HG03196 (cell line): ENCODE measurements around the gene RAB40A.
A peak's percentile ranks its signal among the peaks of the same experiment; 100 is the strongest.
"Not testable (repeated sequence)": the region's sequence is repeated elsewhere in the genome, so short reads cannot be mapped to it uniquely, and the experiment has no call there.

ENCODE experiments used
- ATAC-seq: cut with Tn5 transposase; IDR thresholded peaks from one replicate; pipeline ENCODE4 v1.9.1; 2021; ENCODE audit not compliant: unreplicated experiment

Gene RAB40A

GRCh38 chrX:103464774-103465117, 54.5 kb downstream of the RAB40A start:
- peak; percentile 96 for ATAC-seq

DNA sequence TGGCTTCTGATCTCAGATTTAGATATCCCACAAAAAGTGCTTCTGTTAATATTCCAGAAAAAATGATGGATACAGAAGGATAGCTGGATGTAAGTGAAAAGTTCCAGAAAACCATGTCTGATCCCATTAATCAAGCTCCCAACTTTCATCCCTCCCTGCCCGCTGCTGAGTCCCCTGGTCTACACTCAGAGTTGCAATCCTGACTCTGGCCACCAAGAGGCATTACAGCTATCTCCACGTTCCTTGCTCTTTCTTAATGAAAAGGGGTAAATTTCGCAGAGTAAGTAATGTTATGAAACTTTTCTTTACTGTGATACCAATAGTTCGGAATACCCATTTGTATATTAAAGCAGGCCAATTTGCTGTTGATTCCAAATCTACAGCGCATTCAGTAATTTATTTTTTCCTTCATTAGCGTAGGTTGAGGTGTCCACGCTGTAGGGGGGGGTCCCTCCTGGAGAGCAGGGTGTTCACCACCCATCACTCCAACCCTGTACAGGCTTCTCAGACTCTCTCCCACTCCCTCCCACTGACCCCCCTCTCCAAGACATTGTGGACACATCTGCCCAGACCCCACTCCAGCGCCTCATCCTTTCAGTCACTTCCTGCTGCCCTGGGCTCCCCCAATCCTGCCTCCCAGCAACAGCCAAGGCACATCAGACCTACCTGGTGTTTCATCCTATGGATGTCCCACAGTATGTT, 55.1 kb downstream of the RAB40A start:
- ATAC-seq, result peak; percentile 68

GRCh38 chrX:103461156-103461555, 58.1 kb downstream of the RAB40A start:
- ATAC-seq, result no peak

DNA sequence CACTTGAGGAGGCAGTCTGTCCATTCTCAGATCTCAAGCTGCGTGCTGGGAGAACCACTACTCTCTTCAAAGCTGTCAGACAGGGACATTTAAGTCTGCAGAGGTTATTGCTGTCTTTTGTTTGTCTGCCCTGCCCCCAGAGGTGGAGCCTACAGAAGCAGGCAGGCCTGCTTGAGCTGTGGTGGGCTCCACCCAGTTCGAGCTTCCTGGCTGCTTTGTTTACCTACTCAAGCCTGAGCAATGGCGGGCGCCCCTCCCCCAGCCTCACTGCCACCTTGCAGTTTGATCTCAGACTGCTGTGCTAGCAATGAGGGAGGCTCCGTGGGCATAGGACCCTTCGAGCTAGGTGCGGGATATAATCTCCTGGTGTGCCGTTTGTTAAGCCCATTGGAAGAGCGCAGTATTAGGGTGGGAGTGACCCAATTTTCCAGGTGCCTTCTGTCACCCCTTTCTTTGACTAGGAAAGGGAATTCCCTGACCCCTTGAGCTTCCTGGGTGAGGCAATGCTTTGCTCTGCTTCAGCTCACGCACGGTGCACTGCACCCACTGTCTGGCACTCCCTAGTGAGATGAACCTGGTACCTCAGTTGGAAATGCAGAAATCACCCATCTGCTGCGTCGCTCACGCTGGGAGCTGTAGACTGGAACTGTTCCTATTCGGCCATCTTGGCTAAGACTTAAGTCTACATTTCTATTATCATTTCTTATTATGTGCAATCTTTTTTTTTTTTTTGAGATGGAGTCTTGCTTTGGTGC, 59.1 kb downstream of the RAB40A start:
- not testable (repeated sequence) for ATAC-seq

GRCh38 chrX:103453655-103454054, 65.6 kb downstream of the RAB40A start:
- ATAC-seq, result no peak
